Measurements from ENCODE around the gene ZPBP2.

The ZPBP2 gene, protein sequence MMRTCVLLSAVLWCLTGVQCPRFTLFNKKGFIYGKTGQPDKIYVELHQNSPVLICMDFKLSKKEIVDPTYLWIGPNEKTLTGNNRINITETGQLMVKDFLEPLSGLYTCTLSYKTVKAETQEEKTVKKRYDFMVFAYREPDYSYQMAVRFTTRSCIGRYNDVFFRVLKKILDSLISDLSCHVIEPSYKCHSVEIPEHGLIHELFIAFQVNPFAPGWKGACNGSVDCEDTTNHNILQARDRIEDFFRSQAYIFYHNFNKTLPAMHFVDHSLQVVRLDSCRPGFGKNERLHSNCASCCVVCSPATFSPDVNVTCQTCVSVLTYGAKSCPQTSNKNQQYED

DNA sequence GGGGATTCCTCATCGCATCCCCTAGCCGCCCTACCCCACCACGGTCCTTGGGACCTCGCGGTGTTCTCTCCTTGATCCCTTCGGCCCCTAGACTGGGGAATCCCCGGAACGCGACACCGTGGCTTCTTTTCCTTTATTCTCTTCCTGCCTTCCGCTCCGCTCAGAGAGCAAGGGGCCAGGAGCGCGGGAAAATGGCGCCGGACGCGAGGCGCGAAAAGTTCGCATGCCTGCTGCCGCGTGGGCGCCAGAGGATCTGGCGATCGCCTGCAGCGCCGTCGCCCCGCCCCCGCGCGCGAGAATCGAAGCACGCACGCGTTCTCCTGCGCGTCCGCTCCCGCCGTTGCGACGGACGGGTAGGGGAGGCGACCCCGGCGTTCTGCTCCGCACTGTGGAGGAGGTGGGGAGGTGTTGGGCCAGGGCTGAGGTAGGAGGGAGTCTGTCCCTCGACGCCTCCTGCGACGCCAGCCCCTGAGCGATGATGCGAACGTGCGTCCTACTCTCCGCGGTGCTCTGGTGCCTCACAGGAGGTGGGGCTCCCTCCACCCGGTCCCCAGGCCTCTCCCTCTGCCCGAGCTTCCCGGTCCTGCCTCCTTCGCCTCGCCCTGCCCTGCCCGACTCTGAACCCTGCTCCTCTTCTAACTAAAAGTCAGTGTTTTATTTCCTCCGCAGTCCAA, at the start of gene ZPBP2:
Gene ZPBP2 (plus strand): TSS at position 323 of the 674 bp plus-strand sequence. CDS start 153 bp downstream, at position 476.
- Histone ChIP-seq H3K9me3 (ENCODE audit: control insufficient read depth, low read depth, low read length) (no peaks in the 10 kb centered on the region), H3K27ac (ENCODE audit: low read length) (no peak within 1 kb of the TSS), H3K4me3 (ENCODE audit: low read length) (no peak within 1 kb of the TSS), H3K27me3 (ENCODE audit: control insufficient read depth, insufficient read depth, low read length) (peaks cover 47% of the 10 kb centered on the region), H3K36me3 (ENCODE audit: control insufficient read depth, low read depth, low read length) (no peaks in the 10 kb centered on the region), H3K4me1 (ENCODE audit: control insufficient read depth, low read depth, low read length) (no peaks in the 10 kb centered on the region), H3K9ac (ENCODE audit: low read length) (no peak within 1 kb of the TSS)

DNA sequence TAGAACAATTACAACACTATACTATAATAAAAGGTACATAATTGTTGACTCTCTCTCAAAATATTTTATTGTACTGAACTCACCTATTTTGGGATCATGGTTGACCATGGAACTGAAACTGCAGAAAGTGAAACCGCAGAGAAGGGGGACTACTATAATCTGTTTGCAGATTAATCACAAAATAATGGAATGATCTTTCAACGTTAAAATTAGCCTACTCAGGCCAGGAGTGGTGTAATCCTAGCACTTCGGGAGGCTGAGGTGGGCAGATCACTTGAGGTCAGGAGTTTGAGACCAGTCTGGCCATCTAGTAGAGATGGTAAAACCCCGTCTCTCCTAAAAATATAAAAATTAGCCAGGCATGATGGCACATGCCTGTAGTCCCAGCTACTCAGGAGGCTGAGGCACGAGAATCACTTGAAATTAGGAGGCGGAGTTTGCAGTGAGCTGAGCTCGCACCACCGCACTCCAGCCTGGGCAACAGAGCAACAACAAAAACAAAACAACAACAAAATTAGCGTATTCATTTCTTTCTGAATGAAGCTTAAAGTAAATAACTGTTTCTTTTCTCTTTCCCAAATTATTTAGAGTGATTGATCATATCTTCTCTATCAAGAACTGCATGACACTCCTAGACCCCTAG, 49.5 kb upstream of the ZPBP2 start:
- Histone ChIP-seq H3K9ac (ENCODE audit: low read length) (no peak overlapping the region), H3K36me3 (ENCODE audit: control insufficient read depth, low read depth, low read length) (no peaks in the 10 kb centered on the region), H3K27ac (ENCODE audit: low read length) (no peak overlapping the region), H3K4me3 (ENCODE audit: low read length) (no peak overlapping the region), H3K9me3 (ENCODE audit: control insufficient read depth, low read depth, low read length) (peaks cover 2% of the 10 kb centered on the region), H3K27me3 (ENCODE audit: control insufficient read depth, insufficient read depth, low read length) (no peaks in the 10 kb centered on the region), H3K4me1 (ENCODE audit: control insufficient read depth, low read depth, low read length) (no peaks in the 10 kb centered on the region)

DNA sequence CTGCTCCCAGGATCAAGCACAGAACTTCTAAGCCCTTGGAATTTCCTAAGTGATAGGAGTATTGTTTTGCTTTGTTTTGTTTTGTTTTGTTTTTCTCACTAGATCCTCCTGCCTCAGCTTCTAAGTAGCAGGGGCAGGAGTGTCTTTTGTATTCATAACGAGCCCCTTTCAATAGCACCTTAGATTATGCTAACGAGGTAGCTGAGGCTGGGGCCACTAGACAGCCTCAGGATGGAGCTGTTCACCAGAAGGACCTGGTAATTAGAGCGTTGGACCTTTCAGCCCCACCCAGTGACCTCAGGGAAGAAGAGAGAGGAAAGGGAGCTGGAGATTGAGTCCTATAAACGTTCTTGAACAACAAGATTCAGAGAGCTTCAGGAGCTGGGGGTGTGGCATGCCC, 47.5 kb upstream of the ZPBP2 start:
- Histone ChIP-seq H3K9me3 (ENCODE audit: control insufficient read depth, low read depth, low read length) (peaks cover 7% of the 10 kb centered on the region), H3K4me3 (ENCODE audit: low read length) (no peak overlapping the region), H3K9ac (ENCODE audit: low read length) (no peak overlapping the region), H3K4me1 (ENCODE audit: control insufficient read depth, low read depth, low read length) (no peaks in the 10 kb centered on the region), H3K36me3 (ENCODE audit: control insufficient read depth, low read depth, low read length) (no peaks in the 10 kb centered on the region), H3K27ac (ENCODE audit: low read length) (no peak overlapping the region), H3K27me3 (ENCODE audit: control insufficient read depth, insufficient read depth, low read length) (no peaks in the 10 kb centered on the region)

DNA sequence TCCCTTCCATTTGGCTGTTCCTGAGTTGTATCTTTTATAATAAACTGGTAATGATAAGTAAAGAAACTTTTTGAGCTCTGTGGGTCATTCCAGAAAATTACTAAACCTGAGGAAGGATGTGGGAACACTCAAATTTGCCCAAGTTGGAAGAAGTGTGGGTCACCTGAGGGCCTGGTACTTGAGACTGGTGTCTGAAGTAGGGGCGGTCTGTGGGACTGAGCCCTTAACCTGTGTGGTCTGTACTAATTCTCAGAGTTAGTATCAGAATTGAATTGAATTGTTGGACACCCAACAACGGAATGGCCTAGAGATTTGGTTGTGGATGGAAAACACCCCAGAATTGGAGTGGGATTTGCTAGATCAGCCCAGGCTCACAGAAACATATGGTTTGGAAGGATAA, 47.0 kb upstream of the ZPBP2 start:
- no peaks in the 10 kb centered on the region for H3K36me3 ChIP-seq (ENCODE audit: control insufficient read depth, low read depth, low read length)
- H3K9ac ChIP-seq (ENCODE audit: low read length), result no peak overlapping the region
- no peak overlapping the region for H3K27ac ChIP-seq (ENCODE audit: low read length)
- no peak overlapping the region for H3K4me3 ChIP-seq (ENCODE audit: low read length)
- no peaks in the 10 kb centered on the region for H3K27me3 ChIP-seq (ENCODE audit: control insufficient read depth, insufficient read depth, low read length)
- H3K4me1 ChIP-seq (ENCODE audit: control insufficient read depth, low read depth, low read length), result no peaks in the 10 kb centered on the region
- H3K9me3 ChIP-seq (ENCODE audit: control insufficient read depth, low read depth, low read length), result peaks cover 7% of the 10 kb centered on the region

DNA sequence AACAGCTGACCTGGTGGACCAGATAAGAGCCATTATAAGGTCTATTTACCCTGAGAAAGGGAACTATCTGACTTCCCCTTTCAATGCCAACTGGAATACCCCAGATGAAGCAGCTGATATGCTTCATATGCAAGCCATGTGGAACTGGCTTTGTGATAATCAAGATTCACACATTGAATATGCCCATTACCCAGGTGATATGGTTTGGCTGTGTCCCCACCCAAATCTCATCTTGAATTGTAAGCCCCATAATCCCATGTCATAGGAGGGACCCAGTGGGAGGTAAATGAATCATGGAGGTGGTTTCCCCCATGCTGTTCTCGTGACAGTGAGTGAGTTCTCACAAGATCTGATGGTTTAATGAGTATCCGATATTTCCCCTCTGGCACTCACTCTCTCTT, 46.0 kb upstream of the ZPBP2 start:
- Histone ChIP-seq H3K36me3 (ENCODE audit: control insufficient read depth, low read depth, low read length) (no peaks in the 10 kb centered on the region), H3K9ac (ENCODE audit: low read length) (no peak overlapping the region), H3K4me1 (ENCODE audit: control insufficient read depth, low read depth, low read length) (no peaks in the 10 kb centered on the region), H3K27me3 (ENCODE audit: control insufficient read depth, insufficient read depth, low read length) (no peaks in the 10 kb centered on the region), H3K27ac (ENCODE audit: low read length) (no peak overlapping the region), H3K4me3 (ENCODE audit: low read length) (no peak overlapping the region), H3K9me3 (ENCODE audit: control insufficient read depth, low read depth, low read length) (peaks cover 7% of the 10 kb centered on the region)

DNA sequence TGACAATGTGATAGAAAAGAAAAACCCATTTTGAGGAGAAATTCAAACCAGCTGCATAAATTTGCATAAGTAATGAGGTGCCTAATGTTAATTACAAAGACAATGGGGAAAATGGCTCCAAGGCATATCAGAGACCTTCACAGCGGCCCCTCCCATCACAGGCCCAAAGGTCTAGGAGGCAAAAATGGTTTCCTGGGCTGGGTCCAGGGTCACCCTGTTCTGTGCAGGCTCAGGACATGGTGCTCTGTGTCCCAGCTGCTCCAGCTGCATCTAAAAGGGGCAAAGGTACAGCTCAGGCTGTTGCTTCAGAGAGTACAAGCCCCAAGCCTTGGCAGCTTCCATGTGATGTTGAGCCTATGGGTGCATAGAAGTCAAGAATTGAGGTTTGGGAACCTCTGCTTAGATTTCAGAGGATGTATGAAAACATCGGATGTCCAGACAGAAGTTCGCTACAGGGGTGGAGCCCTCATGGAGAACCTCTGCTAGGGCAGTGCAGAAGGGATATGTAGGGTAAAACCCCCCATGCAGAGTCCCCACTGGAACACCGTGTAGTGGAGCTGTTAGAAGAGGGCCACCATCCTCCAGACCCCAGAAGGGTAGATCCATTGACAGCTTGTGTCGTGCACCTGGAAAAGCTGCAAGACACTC, 44.5 kb upstream of the ZPBP2 start:
- Histone ChIP-seq H3K9me3 (ENCODE audit: control insufficient read depth, low read depth, low read length) (peaks cover 7% of the 10 kb centered on the region), H3K4me1 (ENCODE audit: control insufficient read depth, low read depth, low read length) (no peaks in the 10 kb centered on the region), H3K36me3 (ENCODE audit: control insufficient read depth, low read depth, low read length) (no peaks in the 10 kb centered on the region), H3K27me3 (ENCODE audit: control insufficient read depth, insufficient read depth, low read length) (no peaks in the 10 kb centered on the region), H3K9ac (ENCODE audit: low read length) (no peak overlapping the region), H3K27ac (ENCODE audit: low read length) (no peak overlapping the region), H3K4me3 (ENCODE audit: low read length) (no peak overlapping the region)

DNA sequence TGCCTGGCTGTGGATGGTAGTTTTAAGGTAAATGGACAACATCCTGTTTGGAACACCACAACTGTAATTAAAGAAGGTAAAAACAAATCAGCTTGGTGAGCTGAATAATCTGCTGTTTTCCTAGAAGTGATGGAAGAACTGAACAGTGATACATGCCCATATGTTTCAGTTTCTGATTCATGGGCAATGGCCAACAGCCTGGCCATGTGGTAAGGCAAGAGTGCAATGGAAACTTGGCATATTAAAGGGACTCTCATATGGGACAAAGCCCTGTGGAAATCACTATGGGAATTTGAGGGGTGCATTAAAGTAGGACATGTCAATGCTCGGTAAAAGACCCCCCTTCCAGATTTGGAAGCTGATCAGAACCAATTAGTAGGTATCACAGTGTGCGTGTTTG, 41.7 kb upstream of the ZPBP2 start:
- H3K27me3 ChIP-seq (ENCODE audit: control insufficient read depth, insufficient read depth, low read length), result no peaks in the 10 kb centered on the region
- no peak overlapping the region for H3K9ac ChIP-seq (ENCODE audit: low read length)
- peaks cover 7% of the 10 kb centered on the region for H3K9me3 ChIP-seq (ENCODE audit: control insufficient read depth, low read depth, low read length)
- H3K4me3 ChIP-seq (ENCODE audit: low read length), result no peak overlapping the region
- no peaks in the 10 kb centered on the region for H3K36me3 ChIP-seq (ENCODE audit: control insufficient read depth, low read depth, low read length)
- H3K27ac ChIP-seq (ENCODE audit: low read length), result no peak overlapping the region
- no peaks in the 10 kb centered on the region for H3K4me1 ChIP-seq (ENCODE audit: control insufficient read depth, low read depth, low read length)

DNA sequence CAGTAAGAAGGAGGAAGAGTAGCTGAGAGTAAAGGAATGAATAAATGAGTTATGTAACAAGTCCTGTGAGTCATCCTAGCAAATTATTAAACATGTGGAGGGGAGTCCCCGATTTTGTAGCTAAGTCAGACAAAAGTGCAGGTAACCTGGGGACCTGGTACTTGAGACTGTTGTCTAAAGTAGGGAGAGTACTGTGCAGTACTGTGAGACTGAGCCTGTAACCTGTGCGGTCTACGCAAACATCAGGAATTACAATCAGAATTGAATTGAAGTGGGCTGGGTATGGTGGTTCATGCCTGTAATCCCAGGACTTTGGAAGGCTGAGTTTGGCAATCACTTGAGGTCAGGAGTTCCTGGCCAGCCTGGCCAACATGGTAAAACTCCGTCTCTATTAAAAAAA, 39.6 kb upstream of the ZPBP2 start:
- Histone ChIP-seq H3K4me1 (ENCODE audit: control insufficient read depth, low read depth, low read length) (no peaks in the 10 kb centered on the region), H3K9me3 (ENCODE audit: control insufficient read depth, low read depth, low read length) (peaks cover 5% of the 10 kb centered on the region), H3K27me3 (ENCODE audit: control insufficient read depth, insufficient read depth, low read length) (no peaks in the 10 kb centered on the region), H3K36me3 (ENCODE audit: control insufficient read depth, low read depth, low read length) (no peaks in the 10 kb centered on the region), H3K4me3 (ENCODE audit: low read length) (no peak overlapping the region), H3K9ac (ENCODE audit: low read length) (no peak overlapping the region), H3K27ac (ENCODE audit: low read length) (no peak overlapping the region)

DNA sequence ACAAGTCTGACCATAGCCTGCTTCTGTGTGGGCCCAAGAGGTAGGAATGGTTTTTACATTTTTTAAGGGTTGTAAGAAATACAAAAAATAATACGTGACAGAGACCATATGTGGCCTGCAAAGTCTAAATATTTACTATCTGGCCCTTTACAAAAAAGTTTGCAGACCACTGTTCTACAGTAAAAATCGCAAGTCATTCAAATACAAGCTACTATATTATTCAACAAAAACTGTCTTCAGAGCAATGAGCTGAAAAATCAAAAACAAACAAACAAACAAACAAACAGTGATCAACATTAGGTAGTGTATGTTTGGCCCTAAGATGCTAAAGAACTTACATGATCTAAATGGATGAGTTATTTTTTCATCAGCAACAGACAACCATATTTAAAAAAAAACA, 36.4 kb upstream of the ZPBP2 start:
- H3K27me3 ChIP-seq (ENCODE audit: control insufficient read depth, insufficient read depth, low read length), result no peaks in the 10 kb centered on the region
- no peaks in the 10 kb centered on the region for H3K4me1 ChIP-seq (ENCODE audit: control insufficient read depth, low read depth, low read length)
- no peaks in the 10 kb centered on the region for H3K9me3 ChIP-seq (ENCODE audit: control insufficient read depth, low read depth, low read length)
- no peak overlapping the region for H3K4me3 ChIP-seq (ENCODE audit: low read length)
- no peak overlapping the region for H3K9ac ChIP-seq (ENCODE audit: low read length)
- no peak overlapping the region for H3K27ac ChIP-seq (ENCODE audit: low read length)
- no peaks in the 10 kb centered on the region for H3K36me3 ChIP-seq (ENCODE audit: control insufficient read depth, low read depth, low read length)

DNA sequence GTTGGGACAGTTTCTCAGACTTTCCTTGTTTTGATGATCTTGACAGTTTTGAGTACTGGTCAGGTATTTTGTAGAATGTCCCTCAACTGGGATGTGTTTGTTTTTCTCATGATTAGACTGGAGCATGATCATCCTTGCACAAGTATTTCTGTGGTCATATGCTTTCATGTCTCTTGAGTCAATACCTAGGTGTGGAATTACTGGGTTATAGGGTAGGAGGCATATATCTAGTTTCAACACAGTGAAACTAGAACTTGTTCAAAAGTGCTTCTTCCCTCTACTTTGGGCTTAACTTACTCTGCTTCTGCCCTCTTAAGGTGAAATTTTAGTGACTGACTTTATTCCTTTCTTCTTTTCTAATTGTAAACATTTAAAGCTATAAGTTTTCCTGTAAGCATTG, 34.0 kb upstream of the ZPBP2 start:
- H3K36me3 ChIP-seq (ENCODE audit: control insufficient read depth, low read depth, low read length), result no peaks in the 10 kb centered on the region
- no peaks in the 10 kb centered on the region for H3K9me3 ChIP-seq (ENCODE audit: control insufficient read depth, low read depth, low read length)
- no peaks in the 10 kb centered on the region for H3K27me3 ChIP-seq (ENCODE audit: control insufficient read depth, insufficient read depth, low read length)
- no peak overlapping the region for H3K27ac ChIP-seq (ENCODE audit: low read length)
- H3K9ac ChIP-seq (ENCODE audit: low read length), result no peak overlapping the region
- H3K4me3 ChIP-seq (ENCODE audit: low read length), result no peak overlapping the region
- H3K4me1 ChIP-seq (ENCODE audit: control insufficient read depth, low read depth, low read length), result no peaks in the 10 kb centered on the region

DNA sequence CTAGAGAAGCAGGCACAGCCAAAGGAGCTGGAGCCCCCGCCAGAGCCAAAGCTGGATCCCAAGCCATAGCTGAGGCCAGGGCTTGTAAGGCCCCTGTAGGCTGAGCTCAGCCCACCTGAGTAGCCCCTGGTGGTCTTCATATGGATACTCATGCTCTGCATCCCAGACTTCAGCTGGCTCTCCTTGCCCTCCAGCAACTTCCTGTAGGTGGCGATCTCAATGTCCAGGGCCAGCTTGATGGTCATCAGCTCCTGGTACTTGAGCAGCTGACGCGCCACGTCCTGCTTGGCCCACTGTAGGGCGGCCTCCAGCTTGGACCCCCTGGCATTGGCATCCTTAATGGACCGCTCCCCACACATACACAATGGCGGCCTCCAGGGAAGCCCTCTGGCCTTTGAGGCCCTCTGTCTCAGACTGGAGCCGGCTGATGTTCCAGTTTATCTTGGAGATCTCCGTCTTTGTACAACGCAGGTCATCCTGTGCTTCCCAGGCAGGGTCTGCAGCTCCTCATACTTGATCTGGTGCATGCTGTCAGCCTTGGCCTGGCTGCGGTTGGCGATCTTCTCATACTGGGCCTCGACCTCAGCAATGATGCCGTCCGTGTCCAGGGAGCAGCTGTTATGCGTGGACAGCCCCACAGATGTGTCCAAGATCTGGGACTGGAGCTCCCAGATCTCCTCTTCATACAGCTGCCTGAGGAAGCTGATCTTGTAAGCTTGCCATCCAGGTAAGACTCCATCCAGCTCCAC, 32.8 kb upstream of the ZPBP2 start:
- no peak overlapping the region for H3K9ac ChIP-seq (ENCODE audit: low read length)
- H3K36me3 ChIP-seq (ENCODE audit: control insufficient read depth, low read depth, low read length), result no peaks in the 10 kb centered on the region
- H3K27me3 ChIP-seq (ENCODE audit: control insufficient read depth, insufficient read depth, low read length), result no peaks in the 10 kb centered on the region
- H3K27ac ChIP-seq (ENCODE audit: low read length), result no peak overlapping the region
- H3K4me1 ChIP-seq (ENCODE audit: control insufficient read depth, low read depth, low read length), result no peaks in the 10 kb centered on the region
- H3K9me3 ChIP-seq (ENCODE audit: control insufficient read depth, low read depth, low read length), result no peaks in the 10 kb centered on the region
- no peak overlapping the region for H3K4me3 ChIP-seq (ENCODE audit: low read length)

Measured in iPS-18a (cell line).